Stimulated activated CD4-positive, alpha-beta T cell treated with anti-CD3 and anti-CD28 coated beads, TNF-alpha, amount 100 ng/mL, for 4 hours (primary cell): ENCODE data around the gene GTF3C1.
"Not testable (repeated sequence)": the region's sequence is repeated elsewhere in the genome, so short reads cannot be mapped to it uniquely, and the experiment has no call there.

ENCODE experiments used
- DNase-seq, 3 experiments: peaks; one replicate each; pipeline ENCODE4 v3.0.0-alpha.2; 2020; ENCODE audit warnings: low read depth in 3 of 3

Gene GTF3C1

GRCh38 chr16:27549746-27550581 lies at the start of gene GTF3C1, which contains the start of gene KATNIP:
TSS of gene GTF3C1 (minus strand) at chr16:27549913. CDS start at chr16:27549890, 23 bp downstream.
TSS of gene KATNIP (plus strand) at chr16:27550144. CDS start at chr16:27550171, 27 bp downstream.
- DNase-seq, result peak; percentile 100

GRCh38 chr16:27598931-27599565 lies 49.3 kb upstream of the GTF3C1 start:
- DNase-seq, result no peak

GRCh38 chr16:27598220-27598619 lies 48.5 kb upstream of the GTF3C1 start:
- no peak for DNase-seq

- DNase-seq, result no peak
Measured at GRCh38 chr16:27597361-27597760, 47.6 kb upstream of the GTF3C1 start.

GRCh38 chr16:27596411-27596810 lies 46.7 kb upstream of the GTF3C1 start:
- no peak for DNase-seq

- no peak for DNase-seq
Measured at GRCh38 chr16:27595993-27596392, 46.3 kb upstream of the GTF3C1 start.

GRCh38 chr16:27595475-27595874 lies 45.8 kb upstream of the GTF3C1 start:
- DNase-seq, result no peak

- DNase-seq, result no peak
Measured at GRCh38 chr16:27591837-27592236, 42.1 kb upstream of the GTF3C1 start.

GRCh38 chr16:27588057-27588456 lies 38.3 kb upstream of the GTF3C1 start:
- no peak for DNase-seq

GRCh38 chr16:27586711-27587110 lies 37.0 kb upstream of the GTF3C1 start:
- DNase-seq, result no peak

- no peak for DNase-seq
Measured at GRCh38 chr16:27585200-27585599, 35.5 kb upstream of the GTF3C1 start.

- no peak for DNase-seq
Measured at GRCh38 chr16:27583634-27584033, 33.9 kb upstream of the GTF3C1 start.

GRCh38 chr16:27582883-27583282 lies 33.2 kb upstream of the GTF3C1 start:
- DNase-seq, result no peak

GRCh38 chr16:27579087-27579980 lies 29.6 kb upstream of the GTF3C1 start:
- DNase-seq, result no peak

- DNase-seq, result no peak
Measured at GRCh38 chr16:27576729-27577128, 27.0 kb upstream of the GTF3C1 start.

GRCh38 chr16:27572711-27573110 lies 23.0 kb upstream of the GTF3C1 start:
- no peak for DNase-seq

- no peak for DNase-seq
Measured at GRCh38 chr16:27571433-27572326, 22.0 kb upstream of the GTF3C1 start.

- DNase-seq, result not testable (repeated sequence)
Measured at GRCh38 chr16:27570986-27571385, 21.3 kb upstream of the GTF3C1 start.

GRCh38 chr16:27568077-27568476 lies 18.4 kb upstream of the GTF3C1 start:
- no peak for DNase-seq

- no peak for DNase-seq
Measured at GRCh38 chr16:27566417-27566816, 16.7 kb upstream of the GTF3C1 start.

GRCh38 chr16:27564224-27564623 lies 14.5 kb upstream of the GTF3C1 start:
- DNase-seq, result no peak
